ENCODE data around the gene PTGER3. TPM values are rescaled to one million over a fixed set of nuclear protein-coding genes. Genes with fewer than 3 reads are reported as not detected.

Gene PTGER3
- total and polyA plus RNA-seq, 2 experiments from 2014 or later: 0.45 to 1.6 TPM

DNA sequence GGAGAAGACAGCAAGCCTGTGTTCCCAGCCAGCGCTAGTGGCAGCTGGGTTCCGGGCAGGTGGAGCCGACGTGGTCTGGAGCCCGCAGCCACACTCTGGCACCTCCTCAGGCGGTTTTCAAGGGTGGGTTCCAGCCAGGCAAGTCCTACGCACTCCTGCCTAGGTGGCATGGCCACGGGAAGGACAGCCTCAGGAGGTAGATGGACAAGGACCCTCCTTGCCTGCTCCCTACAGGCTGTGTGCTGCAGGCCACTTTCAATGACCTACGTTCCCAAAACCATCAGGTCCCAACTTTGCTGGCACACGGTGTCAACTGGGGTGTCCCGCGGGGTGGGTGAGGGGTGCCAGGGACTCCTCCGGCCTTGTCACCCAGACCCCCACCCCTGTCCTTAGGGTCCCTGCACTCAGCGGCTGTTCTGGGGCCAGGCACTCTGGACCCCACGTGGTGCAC, 6.7 kb upstream of the PTGER3 start:
- H3F3A ChIP-seq (replicated peaks; ENCODE audit: low read depth): no peaks in the 10 kb centered on the region
- peaks cover 7% of the 10 kb centered on the region for H3K27me3 Mint-ChIP-seq (ENCODE audit: insufficient read depth, low read depth, poor library complexity)
- H3K4me3 ChIP-seq: no peak overlapping the region
- DNase-seq (ENCODE audit: low spot score) (peak; percentile 8), ATAC-seq (peak; percentile 35)
- no peak overlapping the region for H3K4me2 ChIP-seq
- peaks cover 12% of the 10 kb centered on the region; the same call in 1 of the 2 replicates for H3K36me3 ChIP-seq (ENCODE audit: insufficient read depth)
- H3K4me1 Mint-ChIP-seq: no peaks in the 10 kb centered on the region
- TF ChIP-seq CREB1 (CRISPR knock-in tag; IDR thresholded peaks at IDR 0.05; ENCODE audit: low read depth) (no peak), EZH2phosphoT487 (IDR thresholded peaks at IDR 0.05; ENCODE audit: unreplicated experiment) (no peak), ETS1 (IDR thresholded peaks at IDR 0.05) (no peak), JUNB (IDR thresholded peaks at IDR 0.05; ENCODE audit: unreplicated experiment) (no peak), POLR2AphosphoS5 (IDR thresholded peaks at IDR 0.05; ENCODE audit: low read depth) (0 out of 2 replicates have a peak, but pooled peaks have one; percentile 22)
- TF ChIP-seq, protein P1, sequence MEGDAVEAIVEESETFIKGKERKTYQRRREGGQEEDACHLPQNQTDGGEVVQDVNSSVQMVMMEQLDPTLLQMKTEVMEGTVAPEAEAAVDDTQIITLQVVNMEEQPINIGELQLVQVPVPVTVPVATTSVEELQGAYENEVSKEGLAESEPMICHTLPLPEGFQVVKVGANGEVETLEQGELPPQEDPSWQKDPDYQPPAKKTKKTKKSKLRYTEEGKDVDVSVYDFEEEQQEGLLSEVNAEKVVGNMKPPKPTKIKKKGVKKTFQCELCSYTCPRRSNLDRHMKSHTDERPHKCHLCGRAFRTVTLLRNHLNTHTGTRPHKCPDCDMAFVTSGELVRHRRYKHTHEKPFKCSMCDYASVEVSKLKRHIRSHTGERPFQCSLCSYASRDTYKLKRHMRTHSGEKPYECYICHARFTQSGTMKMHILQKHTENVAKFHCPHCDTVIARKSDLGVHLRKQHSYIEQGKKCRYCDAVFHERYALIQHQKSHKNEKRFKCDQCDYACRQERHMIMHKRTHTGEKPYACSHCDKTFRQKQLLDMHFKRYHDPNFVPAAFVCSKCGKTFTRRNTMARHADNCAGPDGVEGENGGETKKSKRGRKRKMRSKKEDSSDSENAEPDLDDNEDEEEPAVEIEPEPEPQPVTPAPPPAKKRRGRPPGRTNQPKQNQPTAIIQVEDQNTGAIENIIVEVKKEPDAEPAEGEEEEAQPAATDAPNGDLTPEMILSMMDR (conservative IDR thresholded peaks at IDR 0.05; ENCODE audit: low read depth in 2 of 2): no peak
- peaks cover 7% of the 10 kb centered on the region for H3K36me3 Mint-ChIP-seq (ENCODE audit: low read depth)
- H3K4me3 Mint-ChIP-seq: no peak overlapping the region
- no peak overlapping the region for H3K27ac Mint-ChIP-seq
- H3K27me3 ChIP-seq (ENCODE audit: insufficient read depth): no peaks in the 10 kb centered on the region
- no peaks in the 10 kb centered on the region for H3K9me3 Mint-ChIP-seq
- H3K27ac ChIP-seq (ENCODE audit: low read depth): no peak overlapping the region
- H3K79me2 ChIP-seq (replicated peaks; ENCODE audit: insufficient read depth): no peaks in the 10 kb centered on the region
- H3K9me2 ChIP-seq (ENCODE audit: insufficient read depth): no peaks in the 10 kb centered on the region
- H3K4me1 ChIP-seq (ENCODE audit: insufficient read depth): no peaks in the 10 kb centered on the region
- H2AFZ ChIP-seq: no peak overlapping the region
- H4K20me1 ChIP-seq (replicated peaks; ENCODE audit: insufficient read depth): no peaks in the 10 kb centered on the region

DNA sequence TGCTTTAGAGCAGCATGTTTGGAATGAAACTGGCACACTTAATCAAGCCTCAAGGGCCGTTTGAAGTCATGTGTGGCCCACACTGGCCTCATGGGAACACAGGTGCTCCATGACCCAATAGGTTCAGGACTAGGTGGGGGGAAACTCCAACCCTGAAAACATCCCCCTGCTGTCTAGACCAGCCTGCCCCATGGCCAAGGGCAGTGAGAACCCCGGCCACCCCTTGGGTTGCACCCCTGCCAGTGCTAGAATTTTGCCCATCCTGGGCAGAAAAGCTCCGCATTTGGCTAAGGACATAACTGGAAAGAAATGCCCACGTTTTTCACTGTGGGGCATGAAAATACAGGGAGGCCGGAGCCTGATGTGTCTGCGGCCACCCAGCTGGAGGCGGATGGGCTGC, 6.1 kb upstream of the PTGER3 start:
- Mint-ChIP-seq H3K27ac (no peak overlapping the region), H3K4me1 (peaks cover 1% of the 10 kb centered on the region; the same call in 1 of the 3 replicates), H3K27me3 (ENCODE audit: insufficient read depth, low read depth, poor library complexity) (peaks cover 7% of the 10 kb centered on the region), H3K36me3 (ENCODE audit: low read depth) (0 out of 3 replicates have a peak, but pooled peaks cover 3% of the 10 kb centered on the region), H3K9me3 (no peaks in the 10 kb centered on the region), H3K4me3 (no peak overlapping the region)
- Histone ChIP-seq H3K36me3 (ENCODE audit: insufficient read depth) (peaks cover 7% of the 10 kb centered on the region; the same call in 1 of the 2 replicates), H3K4me3 (no peak overlapping the region), H3K9me2 (ENCODE audit: insufficient read depth) (no peaks in the 10 kb centered on the region), H3F3A (replicated peaks; ENCODE audit: low read depth) (no peaks in the 10 kb centered on the region), H3K4me2 (no peak overlapping the region), H3K4me1 (ENCODE audit: insufficient read depth) (peaks cover 2% of the 10 kb centered on the region; the same call in 1 of the 2 replicates), H4K20me1 (replicated peaks; ENCODE audit: insufficient read depth) (no peaks in the 10 kb centered on the region), H3K27ac (ENCODE audit: low read depth) (no peak overlapping the region), H3K27me3 (ENCODE audit: insufficient read depth) (peaks cover 4% of the 10 kb centered on the region), H2AFZ (no peak overlapping the region), H3K79me2 (replicated peaks; ENCODE audit: insufficient read depth) (no peaks in the 10 kb centered on the region)
- ATAC-seq (peak; percentile 8; the same call in 1 of the 3 replicates), DNase-seq (ENCODE audit: low spot score) (no peak)
- TF ChIP-seq POLR2AphosphoS5 (IDR thresholded peaks at IDR 0.05; ENCODE audit: low read depth): no peak

GRCh38 chr1:71053146-71053545, 5.5 kb upstream of the PTGER3 start:
- Histone ChIP-seq H2AFZ (no peak overlapping the region), H3K9me2 (ENCODE audit: insufficient read depth) (no peaks in the 10 kb centered on the region), H3K36me3 (ENCODE audit: insufficient read depth) (peaks cover 1% of the 10 kb centered on the region; the same call in 1 of the 2 replicates), H3K27me3 (ENCODE audit: insufficient read depth) (peaks cover 11% of the 10 kb centered on the region), H3K4me1 (ENCODE audit: insufficient read depth) (peaks cover 8% of the 10 kb centered on the region; the same call in 1 of the 2 replicates), H3K79me2 (replicated peaks; ENCODE audit: insufficient read depth) (no peaks in the 10 kb centered on the region), H4K20me1 (replicated peaks; ENCODE audit: insufficient read depth) (no peaks in the 10 kb centered on the region), H3K4me2 (no peak overlapping the region), H3K27ac (ENCODE audit: low read depth) (no peak overlapping the region), H3K4me3 (no peak overlapping the region), H3F3A (replicated peaks; ENCODE audit: low read depth) (no peaks in the 10 kb centered on the region)
- peaks cover 5% of the 10 kb centered on the region; the same call in 2 of the 3 replicates for H3K4me1 Mint-ChIP-seq
- H3K36me3 Mint-ChIP-seq (ENCODE audit: low read depth): 0 out of 3 replicates have a peak, but pooled peaks cover 3% of the 10 kb centered on the region
- no peak overlapping the region for H3K4me3 Mint-ChIP-seq
- H3K9me3 Mint-ChIP-seq: no peaks in the 10 kb centered on the region
- DNase-seq (ENCODE audit: low spot score) (no peak), ATAC-seq (no peak)
- TF ChIP-seq POLR2AphosphoS5 (IDR thresholded peaks at IDR 0.05; ENCODE audit: low read depth) (no peak), REST (IDR thresholded peaks at IDR 0.05; ENCODE audit: unreplicated experiment) (no peak), CREB1 (CRISPR knock-in tag; IDR thresholded peaks at IDR 0.05; ENCODE audit: low read depth) (no peak), JUNB (IDR thresholded peaks at IDR 0.05; ENCODE audit: unreplicated experiment) (no peak), ETS1 (IDR thresholded peaks at IDR 0.05) (no peak), EZH2phosphoT487 (IDR thresholded peaks at IDR 0.05; ENCODE audit: unreplicated experiment) (no peak), EZH2 (IDR thresholded peaks at IDR 0.05; ENCODE audit: low read depth, unreplicated experiment) (no peak)
- no peak overlapping the region for H3K27ac Mint-ChIP-seq
- peaks cover 9% of the 10 kb centered on the region for H3K27me3 Mint-ChIP-seq (ENCODE audit: insufficient read depth, low read depth, poor library complexity)

Data from GM23338 (cell line).